ENCODE measurements around the gene COX19. TPM values are rescaled to one million over a fixed set of nuclear protein-coding genes. Genes with fewer than 3 reads are reported as not detected.

COX19 gene
- total RNA-seq, 1 donor, result 12.5 TPM

- H3K4me3 ChIP-seq (ENCODE audit: low read depth, low read length), result no peak overlapping the region
- peak; percentile 30 for DNase-seq (ENCODE audit: low read depth)
- TF ChIP-seq CTCF (IDR thresholded peaks at IDR 0.05; ENCODE audit: insufficient read depth, low read length), result no peak
Measured at GRCh38 chr7:936386-937054, 38.8 kb downstream of the COX19 start.

DNA sequence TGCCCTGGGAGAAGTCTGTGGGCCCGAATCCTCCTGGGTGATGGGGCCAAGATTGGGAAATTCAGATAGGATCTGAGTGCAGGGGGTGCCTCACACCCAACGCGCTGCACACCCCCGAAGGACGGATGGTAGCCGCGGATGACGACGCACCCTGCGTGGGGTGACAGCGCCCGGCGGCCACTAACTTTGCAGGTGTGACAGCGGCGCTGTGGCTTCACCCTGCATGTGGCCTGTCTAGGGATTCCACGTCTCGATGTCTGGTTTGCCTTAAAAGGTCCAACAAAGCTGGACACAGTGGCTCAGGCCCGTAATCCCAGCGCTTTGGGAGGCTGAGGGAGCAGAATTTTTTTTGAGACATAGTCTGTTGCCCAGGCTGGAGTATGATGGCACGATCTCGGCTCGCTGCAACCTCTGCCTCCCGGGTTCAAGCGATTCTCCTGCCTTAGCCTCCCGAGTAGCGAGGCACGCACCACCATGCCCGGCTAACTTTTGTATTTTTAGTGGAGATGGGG, 39.4 kb downstream of the COX19 start:
- DNase-seq (ENCODE audit: low read depth), result no peak
- H3K4me3 ChIP-seq (ENCODE audit: low read depth, low read length), result no peak overlapping the region
- TF ChIP-seq CTCF (IDR thresholded peaks at IDR 0.05; ENCODE audit: insufficient read depth, low read length), result no peak

DNA sequence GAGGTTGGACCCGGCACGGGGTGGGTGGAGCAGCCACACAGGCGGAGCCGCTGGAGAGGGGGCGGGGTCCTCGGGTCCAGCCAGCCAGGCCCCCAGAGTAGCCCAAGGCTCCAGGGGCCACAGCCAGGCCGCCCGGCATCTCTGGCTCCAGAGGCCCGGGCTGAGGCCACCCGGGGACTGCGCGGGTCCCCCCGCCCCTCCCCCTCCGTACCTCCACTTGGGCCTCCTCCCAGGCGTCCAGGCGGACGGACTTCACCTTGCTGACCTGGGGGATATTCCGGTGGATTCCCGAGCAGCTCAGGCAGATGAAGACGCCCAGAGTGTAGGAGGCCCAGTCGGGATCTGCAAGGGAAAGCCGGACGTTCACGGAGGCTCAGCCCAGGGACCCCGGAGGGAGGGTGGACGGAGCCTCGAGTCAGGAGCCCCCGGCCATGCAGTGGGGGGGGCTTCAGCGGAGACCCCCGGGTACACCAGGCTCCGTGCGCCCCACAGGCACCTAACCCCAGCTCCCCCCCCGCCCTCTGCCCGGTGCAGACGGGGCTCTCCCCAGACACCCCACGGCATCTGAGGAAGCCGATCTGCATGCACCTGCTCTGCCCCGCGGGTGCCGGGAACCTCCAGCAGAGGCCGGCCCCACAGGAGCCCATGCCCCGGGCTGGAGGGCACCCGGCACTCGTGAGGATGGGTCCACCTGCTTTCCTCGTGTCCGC, 40.0 kb downstream of the COX19 start:
- no peak overlapping the region for H3K4me3 ChIP-seq (ENCODE audit: low read depth, low read length)
- no peak for DNase-seq (ENCODE audit: low read depth)
- TF ChIP-seq CTCF (IDR thresholded peaks at IDR 0.05; ENCODE audit: insufficient read depth, low read length), result no peak

DNA sequence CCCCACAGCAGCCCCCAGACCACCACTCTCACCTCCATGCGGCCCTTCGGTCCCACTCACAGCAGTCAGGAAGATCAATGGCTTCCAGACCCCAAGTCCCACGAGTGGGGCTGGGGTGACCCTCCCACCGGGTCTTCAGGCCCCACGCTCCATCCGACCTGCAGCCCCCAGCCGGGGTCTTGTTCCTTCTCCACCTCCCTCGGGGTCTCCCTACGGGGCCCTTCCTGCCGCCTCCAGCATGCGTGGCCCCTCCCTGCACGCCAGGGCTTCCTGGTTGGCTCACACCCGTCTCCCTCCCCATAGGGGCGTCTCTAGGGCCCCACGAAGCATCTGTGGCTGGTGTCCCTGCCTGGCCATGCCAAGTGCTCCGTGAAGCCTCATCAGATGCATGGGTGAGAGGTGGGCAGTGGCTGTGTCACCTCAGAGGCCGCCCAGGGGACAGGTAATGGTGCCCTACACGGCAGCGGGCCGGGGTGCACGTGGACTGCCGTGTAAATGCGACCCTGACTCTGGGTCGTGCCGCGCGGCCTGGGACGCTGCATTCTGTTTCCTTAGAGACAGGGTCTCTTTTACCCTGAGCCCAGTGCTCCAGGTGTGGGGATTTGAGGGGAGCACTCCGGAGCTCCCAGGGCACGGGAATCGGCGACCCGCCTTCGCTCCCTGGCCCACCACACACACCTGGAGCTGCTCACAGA, 40.7 kb downstream of the COX19 start:
- no peak overlapping the region for H3K4me3 ChIP-seq (ENCODE audit: low read depth, low read length)
- TF ChIP-seq CTCF (IDR thresholded peaks at IDR 0.05; ENCODE audit: insufficient read depth, low read length), result no peak
- DNase-seq (ENCODE audit: low read depth), result no peak

DNA sequence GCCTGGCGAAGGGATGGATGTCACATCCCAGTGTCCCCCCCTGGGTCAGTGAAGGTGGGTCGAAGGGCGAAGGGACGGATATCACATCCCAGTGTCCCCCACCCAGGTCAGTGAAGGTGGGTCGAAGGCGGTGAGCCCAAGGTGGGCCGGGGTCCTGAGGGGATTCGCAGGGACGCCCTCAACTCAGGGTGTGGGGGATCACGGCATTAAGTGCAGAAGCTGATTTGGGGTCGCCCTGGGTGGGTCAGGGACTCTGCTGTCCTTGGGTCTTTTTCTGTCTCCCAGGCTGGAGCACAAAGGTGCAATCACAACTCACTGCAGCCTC, 42.7 kb downstream of the COX19 start:
- no peak overlapping the region for H3K4me3 ChIP-seq (ENCODE audit: low read depth, low read length)
- DNase-seq (ENCODE audit: low read depth), result no peak
- no peak for TF ChIP-seq CTCF (IDR thresholded peaks at IDR 0.05; ENCODE audit: insufficient read depth, low read length)

- no peak for TF ChIP-seq CTCF (IDR thresholded peaks at IDR 0.05; ENCODE audit: insufficient read depth, low read length)
- DNase-seq (ENCODE audit: low read depth), result no peak
- H3K4me3 ChIP-seq (ENCODE audit: low read depth, low read length), result no peak overlapping the region
Measured at GRCh38 chr7:931871-932650, 43.3 kb downstream of the COX19 start.

Measured in fibroblast of the aortic adventitia (primary cell).